T47D (cell line): ENCODE measurements around the gene RAB6B.

Experiments used
- DNase-seq, 2 experiments: peaks; one replicate each; pipeline versions ENCODE4 v3.0.0 to v3.0.0-alpha.2; 2011 to 2012; ENCODE audit warnings: low read depth in 1 of 2, low spot score in 1 of 2
- JUND ChIP-seq: IDR thresholded peaks from 2 replicates; pipeline ENCODE4 v1.6.1; 2012; ENCODE audit warnings: low read depth
- in situ Hi-C: cut with HindIII; loops from 2 replicates; pipeline ENCODE4 v1.10.0; 2016; ENCODE audit warnings: low sequenced_read_pairs, low pct_unique_long_range_greater_than_20kb

Gene RAB6B

GRCh38 chr3:133895208-133896001, at the start of gene RAB6B:
RAB6B (minus strand) TSS chr3:133895882; CDS start chr3:133895466, 416 bp downstream.
- TF ChIP-seq JUND: no peak
- DNase-seq: peak; percentile 55 to 80
- in situ Hi-C loops: no loop called here

GRCh38 chr3:133944641-133945380, 49.1 kb upstream of the RAB6B start:
- in situ Hi-C loops: no loop called here
- DNase-seq: peak in 1 of 2 experiments; percentile 43
- no peak for TF ChIP-seq JUND

- TF ChIP-seq JUND: no peak
- no peak for DNase-seq
- in situ Hi-C loops: no loop called here
Observed at GRCh38 chr3:133944181-133944580, 48.5 kb upstream of the RAB6B start.

- in situ Hi-C loops: no loop called here
- peak in 1 of 2 experiments; percentile 52 for DNase-seq
- no peak for TF ChIP-seq JUND
Observed at GRCh38 chr3:133943639-133944141, 48.0 kb upstream of the RAB6B start.

GRCh38 chr3:133943031-133943535, 47.4 kb upstream of the RAB6B start:
- in situ Hi-C loops: no loop called here
- DNase-seq: no peak
- no peak for TF ChIP-seq JUND

GRCh38 chr3:133941415-133941821, 45.7 kb upstream of the RAB6B start:
- no peak for TF ChIP-seq JUND
- in situ Hi-C loops: no loop called here
- DNase-seq: peak in 1 of 2 experiments; percentile 19

- in situ Hi-C loops: no loop called here
- TF ChIP-seq JUND: no peak
- no peak for DNase-seq
Observed at GRCh38 chr3:133940536-133940935, 44.9 kb upstream of the RAB6B start.

- no peak for DNase-seq
- in situ Hi-C loops: no loop called here
- TF ChIP-seq JUND: no peak
Observed at GRCh38 chr3:133939463-133939835, 43.8 kb upstream of the RAB6B start.

- DNase-seq: peak in 1 of 2 experiments; percentile 14
- in situ Hi-C loops: no loop called here
- TF ChIP-seq JUND: no peak
Observed at GRCh38 chr3:133938770-133939462, 43.2 kb upstream of the RAB6B start.

- no peak for DNase-seq
- in situ Hi-C loops: no loop called here
- no peak for TF ChIP-seq JUND
Observed at GRCh38 chr3:133937756-133938601, 42.3 kb upstream of the RAB6B start.

- DNase-seq: no peak
- in situ Hi-C loops: no loop called here
- no peak for TF ChIP-seq JUND
Observed at GRCh38 chr3:133937061-133937686, 41.5 kb upstream of the RAB6B start.
